LNCaP clone FGC (cell line): ENCODE measurements around the gene BAG5.

Source experiments
- DNase-seq: peaks from one replicate; pipeline ENCODE4 v3.0.0-alpha.2; 2011; ENCODE audit warnings: low read depth
- H3K4me3 ChIP-seq: 2 replicates; pipeline ENCODE4 v1.5.1; 2011; ENCODE audit warnings: mild to moderate bottlenecking, low read depth, low read length, control low read depth
- CTCF ChIP-seq: IDR thresholded peaks from 2 replicates; pipeline ENCODE4 v1.5.1; 2012; ENCODE audit warnings: mild to moderate bottlenecking; ENCODE audit not compliant: control insufficient read depth, insufficient read depth; ENCODE audit errors: extremely low read depth

BAG5 gene

GRCh38 chr14:103520269-103520656 is 42.2 kb downstream of the BAG5 start:
- no peak for TF ChIP-seq CTCF
- no peak for DNase-seq
- peak overlapping the region; percentile 88 for H3K4me3 ChIP-seq

DNA sequence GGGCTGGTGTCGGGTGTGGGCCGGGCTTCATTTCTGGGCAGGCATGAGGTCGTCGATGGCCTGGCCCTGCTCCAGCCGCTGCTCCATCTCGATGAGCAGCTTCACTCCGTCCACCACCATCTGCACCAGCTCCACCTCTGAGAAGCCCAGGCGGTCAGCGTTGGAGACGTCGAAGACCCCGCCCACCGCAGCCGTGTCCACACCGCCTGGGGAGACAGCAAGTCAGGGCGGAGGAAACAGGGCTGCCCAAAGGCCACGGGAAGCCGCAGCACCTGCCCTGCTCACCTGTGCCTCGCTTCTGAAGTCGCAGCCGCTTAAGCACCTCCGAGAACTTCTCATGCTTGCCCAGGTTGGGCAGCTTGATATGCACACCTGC is 42.6 kb downstream of the BAG5 start:
- DNase-seq, result no peak

DNA sequence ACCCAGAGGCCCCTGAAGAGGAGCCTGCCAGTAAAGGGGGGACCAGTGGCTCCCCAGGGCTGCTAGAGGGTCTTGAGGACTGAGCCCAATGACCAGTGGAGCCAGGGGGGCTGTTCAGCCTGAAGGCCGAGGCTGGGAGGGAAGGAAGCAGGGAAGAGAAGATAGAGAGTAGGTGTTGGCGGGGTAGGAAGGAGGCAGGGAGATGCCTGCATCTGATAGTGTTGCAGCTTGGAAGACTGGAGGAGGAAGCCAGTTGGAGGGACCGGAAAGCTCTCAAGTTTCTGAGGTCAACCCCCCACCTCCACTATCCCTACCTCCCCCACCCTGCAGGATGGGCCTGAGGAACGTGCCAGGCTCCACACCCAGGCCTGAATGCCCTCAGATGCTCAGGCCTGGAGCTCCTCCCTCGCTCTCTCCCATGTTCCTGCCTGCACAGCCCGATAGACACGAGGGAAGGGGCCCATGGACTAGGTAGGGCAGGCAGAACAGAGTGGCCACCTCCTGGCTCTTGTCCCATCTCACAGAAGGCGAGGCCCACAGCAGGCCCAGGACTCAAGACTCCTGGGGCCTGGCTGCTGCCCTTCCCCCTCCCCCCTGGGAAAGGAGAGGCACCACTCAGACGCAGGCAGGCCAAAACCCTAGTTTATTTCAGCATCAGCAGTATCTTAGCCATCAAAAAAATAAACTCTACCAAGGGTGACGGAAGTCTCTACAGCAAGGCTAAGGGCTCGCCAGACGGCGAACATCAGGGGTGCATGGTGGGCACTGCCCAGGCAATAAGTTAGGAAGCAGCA is 43.2 kb downstream of the BAG5 start:
- TF ChIP-seq CTCF, result no peak
- DNase-seq, result no peak
- peak overlapping the region; percentile 88 for H3K4me3 ChIP-seq

More for the DNA sequence above, 42.6 kb downstream of the BAG5 start:
- peak overlapping the region; percentile 88 for H3K4me3 ChIP-seq
- no peak for TF ChIP-seq CTCF

GRCh38 chr14:103518422-103519042 is 43.9 kb downstream of the BAG5 start:
- DNase-seq, result no peak
- no peak overlapping the region for H3K4me3 ChIP-seq
- TF ChIP-seq CTCF, result peak; percentile 94

GRCh38 chr14:103517721-103518421 is 44.6 kb downstream of the BAG5 start:
- no peak overlapping the region for H3K4me3 ChIP-seq
- DNase-seq, result no peak
- no peak for TF ChIP-seq CTCF

DNA sequence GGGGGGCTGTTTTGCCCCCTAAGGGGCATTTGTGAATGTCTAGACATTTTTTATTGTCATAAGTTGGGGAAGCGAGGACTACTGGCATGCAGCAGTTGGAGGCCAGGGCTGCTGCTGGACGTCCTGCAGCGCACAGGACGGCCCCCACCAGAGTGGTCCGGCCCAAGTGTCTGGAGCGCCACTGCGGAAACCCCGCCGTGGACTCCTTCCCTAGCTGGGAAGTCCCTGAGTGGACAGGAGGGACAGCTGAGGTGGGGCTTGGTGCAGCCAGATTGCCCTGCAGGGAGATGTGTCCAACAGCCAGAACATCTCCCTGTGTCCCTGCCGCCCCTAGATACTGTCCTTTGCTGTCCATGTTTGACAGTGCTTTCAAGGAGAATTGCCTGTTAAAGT is 45.3 kb downstream of the BAG5 start:
- no peak for TF ChIP-seq CTCF
- no peak for DNase-seq
- H3K4me3 ChIP-seq, result no peak overlapping the region
